Smooth muscle cell of the brain vasculature (primary cell): ENCODE results near the gene HDC.

ENCODE experiments used
- DNase-seq: peaks from one replicate; pipeline ENCODE4 v3.0.0-alpha.2; 2012; ENCODE audit warnings: low read depth, low spot score

The HDC gene

GRCh38 chr15:50265620-50266019 lies at the start of gene HDC:
Gene HDC (minus strand): TSS chr15:50265726. CDS start chr15:50265623, 103 bp downstream.
- no peak for DNase-seq

GRCh38 chr15:50312636-50313035 lies 47.1 kb upstream of the HDC start:
- no peak for DNase-seq

GRCh38 chr15:50307799-50308198 lies 42.3 kb upstream of the HDC start:
- DNase-seq, result no peak

- DNase-seq, result no peak
Observed at GRCh38 chr15:50304836-50305235, 39.3 kb upstream of the HDC start.

- DNase-seq, result no peak
Observed at GRCh38 chr15:50302581-50302980, 37.1 kb upstream of the HDC start.

- DNase-seq, result no peak
Observed at GRCh38 chr15:50298340-50298739, 32.8 kb upstream of the HDC start.

- no peak for DNase-seq
Observed at GRCh38 chr15:50295966-50296365, 30.4 kb upstream of the HDC start.

- no peak for DNase-seq
Observed at GRCh38 chr15:50289749-50290148, 24.2 kb upstream of the HDC start.

GRCh38 chr15:50287324-50288116 lies 22.0 kb upstream of the HDC start:
- DNase-seq, result no peak

- DNase-seq, result no peak
Observed at GRCh38 chr15:50281427-50281826, 15.9 kb upstream of the HDC start.

- DNase-seq, result no peak
Observed at GRCh38 chr15:50280271-50280670, 14.7 kb upstream of the HDC start.

- no peak for DNase-seq
Observed at GRCh38 chr15:50278496-50278895, 13.0 kb upstream of the HDC start.

- no peak for DNase-seq
Observed at GRCh38 chr15:50277370-50277769, 11.8 kb upstream of the HDC start.

GRCh38 chr15:50275908-50276307 lies 10.4 kb upstream of the HDC start:
- DNase-seq, result no peak

- no peak for DNase-seq
Observed at GRCh38 chr15:50275091-50275490, 9.6 kb upstream of the HDC start.

- no peak for DNase-seq
Observed at GRCh38 chr15:50267577-50267976, 2.1 kb upstream of the HDC start.

GRCh38 chr15:50262533-50262932 lies 3.0 kb downstream of the HDC start:
- no peak for DNase-seq

GRCh38 chr15:50261981-50262380 lies 3.5 kb downstream of the HDC start:
- no peak for DNase-seq

GRCh38 chr15:50260969-50261496 lies 4.5 kb downstream of the HDC start:
- DNase-seq, result no peak

- no peak for DNase-seq
Observed at GRCh38 chr15:50259276-50259675, 6.2 kb downstream of the HDC start.

GRCh38 chr15:50257924-50258323 lies 7.6 kb downstream of the HDC start:
- no peak for DNase-seq

GRCh38 chr15:50257332-50257731 lies 8.2 kb downstream of the HDC start:
- no peak for DNase-seq

- DNase-seq, result no peak
Observed at GRCh38 chr15:50256188-50257041, 9.1 kb downstream of the HDC start.
